HEK293 (cell line): ENCODE data around the gene NFATC3.
A peak's percentile ranks its signal among the peaks of the same experiment; 100 is the strongest.

ENCODE experiments used
- CTCF ChIA-PET: fragments of 350-600 bp; formaldehyde crosslinking; extraction: SDS; loops from one replicate; lab custom pipeline; 2021; ENCODE audit warnings: antibody characterized with exemption; lab: Yijun Ruan, JAX
- POLR2A ChIA-PET: fragments of 300-600 bp; formaldehyde crosslinking; extraction: SDS; loops from one replicate; lab custom pipeline; 2020; ENCODE audit warnings: antibody characterized with exemption, inconsistent platforms; lab: Yijun Ruan, JAX
- H3K27ac ChIP-seq: fragments of 200-500 bp; sonication (Bioruptor generic); 2 replicates; pipeline ENCODE4 v1.5.1; 2014; ENCODE audit warnings: low read depth, low read length, control low read depth, inconsistent platforms; ENCODE audit errors: extremely low read depth
- H3K36me3 ChIP-seq, 2 experiments: fragments of 200-500 bp in 1 of 2; sonication (Bioruptor generic) in 1 of 2; 1 replicate in 1 of 2; 2 replicates in 1 of 2; pipeline ENCODE4 v1.5.1; 2014 to 2017; ENCODE audit warnings: inconsistent platforms in 2 of 2, low read length in 2 of 2; ENCODE audit not compliant: control insufficient read depth in 2 of 2, insufficient read depth in 1 of 2
- H3K4me1 ChIP-seq: fragments of 200-500 bp; sonication (Bioruptor generic); 2 replicates; pipeline ENCODE4 v1.5.1; 2014; ENCODE audit warnings: mild to moderate bottlenecking, low read length, inconsistent platforms; ENCODE audit not compliant: control insufficient read depth, insufficient read depth
- H3K4me3 ChIP-seq: 2 replicates; pipeline ENCODE4 v1.5.1; 2011; ENCODE audit warnings: low read depth, mild to moderate bottlenecking, control low read depth, low read length, moderate library complexity
- H3K9me3 ChIP-seq: fragments of 200-500 bp; sonication (Bioruptor generic); 2 replicates; pipeline ENCODE4 v1.5.1; 2014; ENCODE audit warnings: low read depth, low read length, inconsistent platforms; ENCODE audit not compliant: control insufficient read depth, insufficient read depth
- AEBP2 ChIP-seq: fragments of 450-650 bp; formaldehyde crosslinking; IDR thresholded peaks from 2 replicates; pipeline ENCODE4 v1.5.1; 2016; ENCODE audit warnings: missing biosample characterization, missing genetic modification characterization, borderline replicate concordance
- BCL11A ChIP-seq: fragments of 450-650 bp; formaldehyde crosslinking; IDR thresholded peaks from 2 replicates; pipeline ENCODE4 v1.5.1; 2016; ENCODE audit warnings: low read depth, missing biosample characterization, missing genetic modification characterization
- PATZ1 ChIP-seq: fragments of 450-650 bp; formaldehyde crosslinking; IDR thresholded peaks from 2 replicates; pipeline ENCODE4 v1.5.1; 2016; ENCODE audit warnings: missing biosample characterization, missing genetic modification characterization
- PRDM2 ChIP-seq: fragments of 450-650 bp; formaldehyde crosslinking; IDR thresholded peaks from 2 replicates; pipeline ENCODE4 v1.5.1; 2016; ENCODE audit warnings: missing biosample characterization, missing genetic modification characterization, borderline replicate concordance
- REST ChIP-seq: fragments of 450-650 bp; formaldehyde crosslinking; IDR thresholded peaks from 2 replicates; pipeline ENCODE4 v1.5.1; 2016; ENCODE audit warnings: missing biosample characterization, missing genetic modification characterization
- ZNF157 ChIP-seq: fragments of 450-650 bp; formaldehyde crosslinking; IDR thresholded peaks from 2 replicates; pipeline ENCODE4 v1.5.1; 2016; ENCODE audit warnings: missing biosample characterization, missing genetic modification characterization
- ZNF239 ChIP-seq: fragments of 450-650 bp; formaldehyde crosslinking; IDR thresholded peaks from 2 replicates; pipeline ENCODE4 v1.5.1; 2016; ENCODE audit warnings: missing biosample characterization, missing genetic modification characterization
- ZNF280D ChIP-seq: fragments of 450-650 bp; formaldehyde crosslinking; IDR thresholded peaks from 2 replicates; pipeline ENCODE4 v1.5.1; 2016; ENCODE audit warnings: missing biosample characterization, missing genetic modification characterization
- ZNF501 ChIP-seq: fragments of 450-650 bp; formaldehyde crosslinking; IDR thresholded peaks from 2 replicates; pipeline ENCODE4 v1.5.1; 2016; ENCODE audit warnings: missing biosample characterization, missing genetic modification characterization
- ZNF561 ChIP-seq: fragments of 450-650 bp; IDR thresholded peaks from 2 replicates; pipeline ENCODE4 v1.5.1; 2018; ENCODE audit warnings: missing biosample characterization, missing genetic modification characterization, borderline replicate concordance
- ZNF626 ChIP-seq: fragments of 450-650 bp; sonication (Bioruptor Pico); formaldehyde crosslinking; IDR thresholded peaks from 2 replicates; pipeline ENCODE4 v1.5.1; 2018; ENCODE audit warnings: missing biosample characterization, missing genetic modification characterization, inconsistent platforms
- ZNF692 ChIP-seq: fragments of 450-650 bp; formaldehyde crosslinking; IDR thresholded peaks from 2 replicates; pipeline ENCODE4 v1.5.1; 2016; ENCODE audit warnings: missing biosample characterization, missing genetic modification characterization
- ZNF777 ChIP-seq: fragments of 450-650 bp; formaldehyde crosslinking; IDR thresholded peaks from 2 replicates; pipeline ENCODE4 v1.5.1; 2017; ENCODE audit warnings: missing biosample characterization, missing genetic modification characterization, borderline replicate concordance
- ZSCAN23 ChIP-seq: fragments of 450-650 bp; formaldehyde crosslinking; IDR thresholded peaks from 2 replicates; pipeline ENCODE4 v1.5.1; 2016; ENCODE audit warnings: missing biosample characterization, missing genetic modification characterization

The NFATC3 gene

GRCh38 chr16:68264128-68265077, 179.2 kb downstream of the NFATC3 start, which contains the start of gene SLC7A6:
SLC7A6 (plus strand) TSS chr16:68264526; CDS start chr16:68274727, 10,201 bp downstream.
- ChIA-PET POLR2A (interaction anchor here (0.6 to 4.5 kb wide), 11 partner anchors 8 to 180 kb away, joined by 3 to 40 read pairs (median 6); partner anchors contain the start of genes NFATC3, PLA2G15, PRMT7 and SLC7A6OS), CTCF (interaction anchor here (0.5 to 8.2 kb wide), 28 partner anchors 8 to 1404 kb away, joined by 3 to 151 read pairs (median 4); partner anchors contain the start of genes NFATC3 and PLA2G15)
- Histone ChIP-seq H3K4me3 (peak within 1 kb of the TSS; percentile 78), H3K4me1 (peaks cover 17% of the 10 kb centered on the region), H3K36me3 (peaks cover 0 to 11% of the 10 kb centered on the region in 2 experiments; a peak in 2 of 3 replicates), H3K9me3 (no peaks in the 10 kb centered on the region), H3K27ac (peak within 1 kb of the TSS; percentile 87)
- TF ChIP-seq ZNF561 (tag by site-specific recombination) (peak; percentile 54; the same call in 1 of the 2 replicates), ZSCAN23 (tag by site-specific recombination) (no peak), ZNF280D (no peak), ZNF501 (tag by site-specific recombination) (peak; percentile 44; the same call in 1 of the 2 replicates), ZNF626 (no peak), ZNF239 (peak; percentile 20; the same call in 1 of the 2 replicates), AEBP2 (tag by site-specific recombination) (peak; percentile 33; the same call in 1 of the 2 replicates), PRDM2 (tag by site-specific recombination) (peak; percentile 88; the same call in 1 of the 2 replicates), ZNF692 (tag by site-specific recombination) (peak; percentile 80), PATZ1 (tag by site-specific recombination) (peak; percentile 92), ZNF777 (tag by site-specific recombination) (peak; percentile 85), REST (tag by site-specific recombination) (peak; percentile 34; the same call in 1 of the 2 replicates), ZNF157 (tag by site-specific recombination) (0 out of 2 replicates have a peak, but pooled peaks have one; percentile 35), BCL11A (tag by site-specific recombination) (peak; percentile 64; the same call in 1 of the 2 replicates)
